Keratinocyte (primary cell): Measurements from ENCODE around the gene MAOB. TPM values are rescaled to one million over a fixed set of nuclear protein-coding genes. Genes with fewer than 3 reads are reported as not detected.

Source experiments
- DNase-seq: peaks from one replicate; pipeline ENCODE4 v3.0.0-alpha.2; 2011; ENCODE audit warnings: low read depth, missing footprints, low spot score
- FAIRE-seq: peaks from 2 replicates; lab custom pipeline; 2011; peaks lifted over from hg19 to GRCh38; lab: Jason Lieb, UNC
- H2AFZ ChIP-seq: 2 replicates; pipeline ENCODE4 v1.6.0; 2012; ENCODE audit warnings: low read length, control low read depth, inconsistent platforms; ENCODE audit not compliant: control insufficient read depth
- H3K27ac ChIP-seq: 2 replicates; pipeline ENCODE4 v1.5.1; 2011; ENCODE audit warnings: low read length; ENCODE audit not compliant: control insufficient read depth, insufficient read depth
- H3K27me3 ChIP-seq: 3 replicates; pipeline ENCODE4 v1.6.0; 2011; ENCODE audit warnings: low read length; ENCODE audit not compliant: control insufficient read depth, insufficient read depth; ENCODE audit errors: extremely low read depth
- H3K36me3 ChIP-seq, 2 experiments: 2 replicates in 1 of 2; 3 replicates in 1 of 2; pipeline ENCODE4 v1.5.1; 2011; ENCODE audit warnings: low read length in 2 of 2, mild to moderate bottlenecking in 1 of 2; ENCODE audit not compliant: control insufficient read depth in 2 of 2, insufficient read depth in 2 of 2; ENCODE audit errors: extremely low read depth in 1 of 2
- H3K4me1 ChIP-seq: 3 replicates; pipeline ENCODE4 v1.5.1; 2011; ENCODE audit warnings: low read length; ENCODE audit not compliant: control insufficient read depth, insufficient read depth; ENCODE audit errors: extremely low read depth
- H3K4me2 ChIP-seq: 3 replicates; pipeline ENCODE4 v1.6.0; 2011; ENCODE audit warnings: low read depth, low read length; ENCODE audit not compliant: control insufficient read depth, insufficient read depth; ENCODE audit errors: extremely low read depth
- H3K4me3 ChIP-seq, 3 experiments: fragments of 200-600 bp in 1 of 3; sonication (generic) in 1 of 3; 2 replicates in 2 of 3; 3 replicates in 1 of 3; pipeline ENCODE4 v1.5.1; 2011 to 2016; ENCODE audit warnings: low read length in 3 of 3, mild to moderate bottlenecking in 3 of 3, control low read depth in 2 of 3, inconsistent platforms in 1 of 3, low read depth in 1 of 3, mixed read lengths in 1 of 3, mixed run types in 1 of 3, moderate library complexity in 1 of 3; ENCODE audit not compliant: control insufficient read depth in 2 of 3, insufficient read depth in 2 of 3; ENCODE audit errors: extremely low read depth in 1 of 3
- H3K79me2 ChIP-seq: 2 replicates; pipeline ENCODE4 v1.6.0; 2012; ENCODE audit warnings: low read length; ENCODE audit not compliant: control insufficient read depth, insufficient read depth
- H3K9ac ChIP-seq: 3 replicates; pipeline ENCODE4 v1.6.0; 2011; ENCODE audit warnings: low read length; ENCODE audit not compliant: control insufficient read depth, insufficient read depth; ENCODE audit errors: extremely low read depth
- H3K9me1 ChIP-seq: 3 replicates; pipeline ENCODE4 v1.6.0; 2011; ENCODE audit warnings: low read length; ENCODE audit not compliant: control insufficient read depth, insufficient read depth; ENCODE audit errors: extremely low read depth
- H3K9me3 ChIP-seq: 2 replicates; pipeline ENCODE4 v1.5.1; 2012; ENCODE audit warnings: low read depth, low read length; ENCODE audit not compliant: control insufficient read depth
- H4K20me1 ChIP-seq: 3 replicates; pipeline ENCODE4 v1.6.0; 2011; ENCODE audit warnings: low read length; ENCODE audit not compliant: control insufficient read depth, insufficient read depth; ENCODE audit errors: extremely low read depth
- CTCF ChIP-seq, 3 experiments: IDR thresholded peaks in 1 of 3; conservative IDR thresholded peaks in 1 of 3; optimal IDR thresholded peaks in 1 of 3; 2 replicates in 2 of 3; 3 replicates in 1 of 3; pipeline versions ENCODE3 to v1.5.1; 2011; ENCODE audit warnings: low read length in 3 of 3, mild to moderate bottlenecking in 3 of 3, moderate library complexity in 2 of 3, control low read depth in 1 of 3, inconsistent platforms in 1 of 3; ENCODE audit not compliant: insufficient read depth in 2 of 3; ENCODE audit errors: extremely low read depth in 1 of 3
- EZH2 ChIP-seq: IDR thresholded peaks from one replicate; pipeline ENCODE4 v1.6.1; 2012; ENCODE audit warnings: inconsistent platforms, mild to moderate bottlenecking, low read length, moderate library complexity
- dilution Hi-C: fragments of 300-500 bp; cut with MboI; formaldehyde crosslinking; loops from one replicate; pipeline ENCODE4 v1.7.0; 2020; ENCODE audit warnings: low sequenced_read_pairs; ENCODE audit not compliant: extremely low pct_ligation_motif_present
- polyA plus RNA-seq, 5 experiments: library from polyadenylated mRNA; depleted of rRNA in 3 of 5; stranded (reverse) in 3 of 5; stranded (forward) in 1 of 5; unstranded in 1 of 5; fragments of >200 nt; gene quantifications; 1 replicate in 1 of 5; 2 replicates in 3 of 5; 3 replicates in 1 of 5; pipeline versions ENCODE4 v1.2.1 to v1.2.3, GENCODE V29; 2011 to 2012; ENCODE audit warnings: missing spikeins in 2 of 5, low read depth in 1 of 5, low replicate concordance in 1 of 5

Gene MAOB
- polyA plus RNA-seq, 1 donor (not counting 4 experiments of a cell fraction or from before 2014, with no cell fraction given), result 0.24 TPM

GRCh38 chrX:43822014-43822413, 60.2 kb downstream of the MAOB start:
- Histone ChIP-seq H3K4me1 (no peaks in the 10 kb centered on the region), H3K9me3 (no peaks in the 10 kb centered on the region), H3K27me3 (no peaks in the 10 kb centered on the region), H3K36me3 (no peaks in the 10 kb centered on the region), H2AFZ (no peak overlapping the region), H3K79me2 (no peaks in the 10 kb centered on the region), H3K9me1 (no peaks in the 10 kb centered on the region), H3K9ac (no peak overlapping the region), H3K4me2 (no peak overlapping the region), H4K20me1 (peaks cover 2% of the 10 kb centered on the region), H3K4me3 (no peak overlapping the region), H3K27ac (no peak overlapping the region)
- dilution Hi-C loops, result no loop called here
- no peak for TF ChIP-seq EZH2
- TF ChIP-seq CTCF (optimal IDR thresholded peaks at IDR 0.05 in 1 of 3, IDR thresholded peaks at IDR 0.05 in 1 of 3, conservative IDR thresholded peaks at IDR 0.05 in 1 of 3; ENCODE audit: extremely low read depth in 1 of 3, insufficient read depth in 2 of 3, low read length in 3 of 3), result no peak
- DNase-seq, result no peak
- peak; percentile 44 for FAIRE-seq

GRCh38 chrX:43817444-43817843, 64.8 kb downstream of the MAOB start:
- DNase-seq (no peak), FAIRE-seq (no peak)
- TF ChIP-seq CTCF (optimal IDR thresholded peaks at IDR 0.05 in 1 of 3, IDR thresholded peaks at IDR 0.05 in 1 of 3, conservative IDR thresholded peaks at IDR 0.05 in 1 of 3; ENCODE audit: extremely low read depth in 1 of 3, insufficient read depth in 2 of 3, low read length in 3 of 3), result no peak
- Histone ChIP-seq H2AFZ (no peak overlapping the region), H3K9ac (no peak overlapping the region), H3K9me1 (no peaks in the 10 kb centered on the region), H4K20me1 (peaks cover 2% of the 10 kb centered on the region), H3K79me2 (no peaks in the 10 kb centered on the region), H3K4me3 (no peak overlapping the region), H3K27me3 (no peaks in the 10 kb centered on the region), H3K4me2 (no peak overlapping the region), H3K4me1 (no peaks in the 10 kb centered on the region), H3K36me3 (no peaks in the 10 kb centered on the region), H3K9me3 (no peaks in the 10 kb centered on the region), H3K27ac (no peak overlapping the region)
- dilution Hi-C loops, result no loop called here
